Measurements from ENCODE around the gene PLPPR3.
A peak's percentile ranks its signal among the peaks of the same experiment; 100 is the strongest.

PLPPR3 gene, protein sequence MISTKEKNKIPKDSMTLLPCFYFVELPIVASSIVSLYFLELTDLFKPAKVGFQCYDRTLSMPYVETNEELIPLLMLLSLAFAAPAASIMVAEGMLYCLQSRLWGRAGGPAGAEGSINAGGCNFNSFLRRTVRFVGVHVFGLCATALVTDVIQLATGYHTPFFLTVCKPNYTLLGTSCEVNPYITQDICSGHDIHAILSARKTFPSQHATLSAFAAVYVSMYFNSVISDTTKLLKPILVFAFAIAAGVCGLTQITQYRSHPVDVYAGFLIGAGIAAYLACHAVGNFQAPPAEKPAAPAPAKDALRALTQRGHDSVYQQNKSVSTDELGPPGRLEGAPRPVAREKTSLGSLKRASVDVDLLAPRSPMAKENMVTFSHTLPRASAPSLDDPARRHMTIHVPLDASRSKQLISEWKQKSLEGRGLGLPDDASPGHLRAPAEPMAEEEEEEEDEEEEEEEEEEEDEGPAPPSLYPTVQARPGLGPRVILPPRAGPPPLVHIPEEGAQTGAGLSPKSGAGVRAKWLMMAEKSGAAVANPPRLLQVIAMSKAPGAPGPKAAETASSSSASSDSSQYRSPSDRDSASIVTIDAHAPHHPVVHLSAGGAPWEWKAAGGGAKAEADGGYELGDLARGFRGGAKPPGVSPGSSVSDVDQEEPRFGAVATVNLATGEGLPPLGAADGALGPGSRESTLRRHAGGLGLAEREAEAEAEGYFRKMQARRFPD

GRCh38 chr19:821825-822503 is at the start of gene PLPPR3:
Gene PLPPR3, minus strand, starts transcription at chr19:821955. Its CDS starts 396 bp downstream, at chr19:821559.
- DNase-seq: peak; percentile 65

GRCh38 chr19:870963-871401 is 49.2 kb upstream of the PLPPR3 start:
- DNase-seq: no peak

GRCh38 chr19:870314-870713 is 48.6 kb upstream of the PLPPR3 start:
- no peak for DNase-seq

DNA sequence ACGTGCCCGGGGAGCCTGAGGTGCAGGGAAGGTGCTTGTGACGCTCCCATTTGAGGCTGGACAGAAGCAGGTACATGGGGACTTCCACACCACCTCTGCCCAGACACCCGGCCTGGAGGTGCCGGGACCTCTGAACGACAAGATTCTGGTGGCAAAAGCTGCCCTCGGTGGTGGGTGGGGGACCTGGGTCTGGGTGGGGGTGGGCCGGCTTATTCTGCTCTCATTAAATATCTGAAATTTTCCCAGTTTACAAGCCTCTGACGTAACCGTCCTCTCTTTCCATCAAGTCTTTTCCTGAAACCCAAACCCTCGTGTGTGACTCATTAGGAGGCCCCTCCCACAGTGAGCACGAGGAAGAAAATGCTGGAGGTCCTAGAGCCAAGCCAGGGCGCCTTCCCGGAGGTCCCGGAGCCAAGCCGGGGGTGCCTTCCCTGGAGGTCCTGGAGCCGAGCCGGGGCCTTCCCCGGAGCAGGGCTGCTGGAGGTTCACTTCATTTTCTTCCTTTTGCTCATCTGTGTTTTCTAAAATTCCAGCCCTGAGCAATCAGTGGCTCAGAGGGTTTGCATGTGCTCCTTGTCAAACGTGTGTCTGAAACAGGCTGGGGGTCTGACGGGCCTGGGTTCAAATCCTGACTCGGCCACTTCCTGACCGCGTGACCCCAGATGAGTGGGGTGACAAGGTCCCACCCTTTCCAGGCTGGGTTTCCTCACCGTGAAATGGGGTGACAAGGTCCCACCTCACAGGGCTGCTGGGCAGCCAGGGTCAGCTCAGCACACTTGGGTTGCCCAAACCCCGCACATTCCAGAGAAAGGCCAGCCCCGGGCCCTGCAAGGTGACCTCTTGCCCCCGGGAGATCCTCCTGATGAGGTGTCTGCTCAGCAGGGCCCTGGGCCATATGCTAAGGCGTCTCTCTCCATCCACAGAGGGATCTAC is 47.8 kb upstream of the PLPPR3 start:
- no peak for DNase-seq

GRCh38 chr19:868458-869244 is 46.9 kb upstream of the PLPPR3 start:
- DNase-seq: no peak

DNA sequence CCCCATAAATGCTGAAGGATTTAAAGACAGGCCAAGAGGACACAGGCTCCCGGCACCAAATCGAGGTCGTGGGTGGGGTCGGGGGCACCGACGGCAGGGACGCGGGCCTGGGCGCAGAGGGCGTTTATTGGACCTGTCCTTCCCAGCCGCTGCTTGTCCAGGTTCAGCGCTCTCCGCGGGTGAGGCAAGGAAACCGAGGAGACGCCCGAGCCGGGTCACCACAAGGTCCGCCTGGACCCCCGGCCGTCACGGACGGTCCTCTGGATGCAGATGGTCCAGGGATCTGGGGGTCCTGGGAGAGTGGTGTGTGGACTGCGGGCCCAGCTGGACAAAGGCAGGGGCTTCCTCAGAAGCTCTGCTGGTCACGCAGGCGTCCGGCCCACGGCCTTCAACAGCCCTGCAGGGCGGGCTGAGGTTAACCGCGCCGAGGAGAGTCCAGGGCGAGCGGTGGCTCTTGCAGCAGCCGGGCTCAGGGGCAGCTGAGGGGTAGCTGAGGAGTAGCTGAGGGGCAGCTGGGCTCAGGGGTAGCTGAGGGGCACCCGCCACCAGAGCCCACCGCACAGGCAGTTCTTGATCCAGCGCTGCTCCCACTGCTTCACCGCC is 46.2 kb upstream of the PLPPR3 start:
- no peak for DNase-seq

GRCh38 chr19:867301-867793 is 45.6 kb upstream of the PLPPR3 start:
- DNase-seq: no peak

GRCh38 chr19:866769-867300 is 45.1 kb upstream of the PLPPR3 start:
- DNase-seq: no peak

DNA sequence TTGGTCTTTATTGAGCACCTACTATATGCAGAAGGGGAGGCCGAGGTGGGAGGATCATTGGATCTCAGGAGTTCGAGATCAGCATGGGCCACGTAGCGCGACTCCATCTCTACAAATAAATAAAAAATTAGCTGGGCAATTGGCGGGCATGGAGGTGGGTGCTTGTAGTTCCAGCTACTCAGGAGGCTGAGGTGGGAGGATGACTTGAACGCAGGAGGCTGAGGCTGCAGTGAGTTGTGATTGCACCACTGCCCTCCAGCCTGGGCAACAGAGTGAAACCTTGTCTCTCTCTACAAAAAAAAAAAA is 41.5 kb upstream of the PLPPR3 start:
- no peak for DNase-seq

DNA sequence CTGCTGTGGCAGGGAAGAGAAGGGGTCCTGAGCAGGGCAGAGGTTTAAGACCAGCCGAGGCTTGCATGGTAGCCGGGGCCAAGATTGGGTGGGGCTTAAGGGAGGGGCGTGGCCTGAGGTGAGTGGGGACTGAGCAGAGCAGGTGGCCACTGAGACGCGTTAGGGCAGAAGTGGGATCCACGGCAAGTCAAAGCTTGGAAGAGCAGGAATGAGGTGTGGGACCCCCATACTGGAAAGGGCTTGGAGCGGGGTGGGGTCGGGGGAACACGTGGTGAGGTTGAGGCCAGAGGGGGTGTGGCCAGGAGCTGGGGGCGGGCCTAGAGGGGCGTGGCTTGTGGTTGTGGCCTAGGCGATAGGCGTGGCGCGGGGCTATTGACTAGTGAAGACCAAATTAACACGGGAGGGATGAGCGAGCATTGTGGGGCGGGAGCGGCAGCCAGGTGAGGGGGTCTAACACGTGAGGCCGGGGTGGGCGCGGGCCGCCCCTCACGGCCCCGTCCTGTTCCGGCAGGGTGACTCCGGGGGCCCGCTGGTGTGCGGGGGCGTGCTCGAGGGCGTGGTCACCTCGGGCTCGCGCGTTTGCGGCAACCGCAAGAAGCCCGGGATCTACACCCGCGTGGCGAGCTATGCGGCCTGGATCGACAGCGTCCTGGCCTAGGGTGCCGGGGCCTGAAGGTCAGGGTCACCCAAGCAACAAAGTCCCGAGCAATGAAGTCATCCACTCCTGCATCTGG is 41.0 kb upstream of the PLPPR3 start:
- peak; percentile 38 for DNase-seq

GRCh38 chr19:861756-862580 is 40.2 kb upstream of the PLPPR3 start:
- DNase-seq: peak; percentile 36

DNA sequence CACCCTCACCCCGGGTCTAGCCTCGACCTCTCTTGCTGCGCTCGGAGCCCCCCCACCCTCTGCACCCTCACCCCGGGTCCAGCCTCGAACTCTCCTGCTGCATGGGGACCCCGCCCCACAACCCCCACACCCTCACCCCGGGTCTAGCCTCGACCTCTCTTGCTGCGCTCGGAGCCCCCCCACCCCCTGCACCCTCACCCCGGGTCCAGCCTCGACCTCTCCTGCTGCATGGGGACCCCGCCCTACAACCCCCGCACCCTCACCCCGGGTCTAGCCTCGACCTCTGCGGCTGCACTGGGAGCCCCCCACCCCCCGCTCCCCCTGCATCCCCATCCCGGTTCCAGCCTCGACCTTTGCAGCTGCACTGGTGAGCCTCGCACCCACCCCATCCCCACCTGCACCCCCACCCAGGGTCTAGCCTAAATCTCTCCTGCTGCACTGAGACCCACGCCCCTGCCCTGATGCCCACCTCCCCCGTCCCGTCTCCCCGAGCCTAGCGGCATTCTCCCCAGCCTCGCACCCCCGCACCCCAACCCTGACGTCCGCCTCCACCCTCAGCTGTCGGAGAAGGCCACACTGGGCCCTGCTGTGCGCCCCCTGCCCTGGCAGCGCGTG is 39.5 kb upstream of the PLPPR3 start:
- DNase-seq: no peak

DNA sequence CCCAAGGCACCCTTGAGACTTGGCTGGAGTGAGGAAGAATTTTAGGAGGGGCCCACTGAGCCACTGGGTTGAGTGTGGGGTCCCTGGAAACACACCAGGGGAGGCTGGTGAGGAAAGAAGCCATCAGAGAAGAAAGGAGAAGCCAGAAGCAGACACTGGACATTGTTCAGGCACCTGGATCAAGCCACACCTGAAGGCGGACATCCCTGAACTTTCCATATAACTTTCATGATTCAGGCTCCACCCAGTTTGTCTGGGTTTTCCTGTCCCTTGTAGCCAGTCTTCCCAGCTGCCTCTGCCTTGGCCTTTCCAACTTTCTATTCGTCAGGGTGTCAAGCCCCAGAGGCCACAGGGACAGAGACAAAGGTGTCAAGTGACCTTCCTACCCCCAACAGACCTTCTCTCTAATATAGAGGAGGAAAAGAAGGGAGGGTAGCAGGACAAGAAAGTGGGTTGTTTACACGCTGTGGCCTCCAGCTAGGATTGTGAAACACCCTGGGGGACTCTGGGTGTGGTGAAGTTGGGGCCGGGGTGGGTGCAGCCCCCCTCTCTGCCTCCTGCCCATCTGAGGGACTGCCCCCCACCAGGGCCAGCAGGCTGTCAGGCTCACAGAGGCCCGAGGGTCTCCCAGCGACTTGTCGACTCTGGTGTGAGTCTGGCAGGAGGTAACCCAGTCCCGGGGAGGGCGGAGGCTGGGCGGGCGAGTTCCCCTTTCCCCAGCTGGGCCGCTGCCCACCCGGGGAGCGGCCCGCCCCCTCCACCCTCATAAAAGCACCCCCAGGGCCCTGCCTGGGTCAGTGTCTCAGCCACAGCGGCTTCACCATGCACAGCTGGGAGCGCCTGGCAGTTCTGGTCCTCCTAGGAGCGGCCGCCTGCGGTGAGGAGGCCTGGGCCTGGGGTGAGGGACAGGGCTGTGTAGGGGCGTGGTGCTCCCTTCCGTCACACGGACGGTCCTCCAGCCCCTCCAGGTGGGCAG is 37.4 kb upstream of the PLPPR3 start, which contains the start of gene CFD:
TSS of gene CFD (plus strand) at position 797 of the 976 bp plus-strand sequence. CDS start at position 823, 26 bp downstream.
- DNase-seq: no peak

GRCh38 chr19:858284-858683 is 36.5 kb upstream of the PLPPR3 start:
- DNase-seq: no peak

- no peak for DNase-seq
Observed at GRCh38 chr19:855566-856120, 33.9 kb upstream of the PLPPR3 start.

DNA sequence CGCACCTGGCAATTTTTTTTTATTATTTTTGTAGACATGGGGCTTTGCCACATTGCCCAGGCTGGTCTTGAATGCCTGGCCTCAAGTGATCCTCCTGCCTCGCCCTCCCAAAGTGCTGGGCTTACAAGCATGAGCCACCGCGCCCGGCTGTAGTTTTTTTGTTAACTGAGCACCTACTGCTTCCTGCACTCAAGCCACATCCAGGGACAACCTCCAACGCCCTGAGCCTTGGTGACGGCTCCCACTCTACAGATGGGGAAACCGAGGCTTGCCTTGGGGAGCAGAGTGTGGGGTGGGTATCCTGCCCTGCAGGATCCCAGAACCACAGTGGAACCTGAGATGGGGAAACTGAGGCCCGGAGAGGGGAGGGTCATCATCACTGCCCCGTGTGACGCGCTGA is 33.4 kb upstream of the PLPPR3 start:
- no peak for DNase-seq

DNA sequence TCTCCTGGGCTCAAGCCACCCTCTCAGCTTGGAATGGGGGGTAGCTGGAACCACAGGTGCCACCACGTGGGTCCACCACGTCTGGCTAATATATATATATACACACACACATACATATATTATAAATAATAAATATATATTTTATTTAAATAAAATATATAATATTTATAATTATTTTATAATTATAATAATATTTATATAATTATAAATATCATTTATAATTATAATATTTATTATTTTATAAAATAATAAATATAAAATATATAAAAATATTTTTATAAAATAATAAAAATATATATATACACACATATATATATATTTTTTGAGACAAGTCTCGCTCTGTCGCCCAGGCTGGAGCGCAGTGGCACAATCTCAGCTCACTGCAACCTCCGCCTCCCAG is 32.8 kb upstream of the PLPPR3 start:
- DNase-seq: no peak

Data from retina (tissue), 1 donor.